Lower leg skin (tissue), 4 donors: ENCODE results near the gene ADAT3. TPM values are rescaled to one million over a fixed set of nuclear protein-coding genes. Genes with fewer than 3 reads are reported as not detected.

Experiments used
- DNase-seq, 2 donors: peaks; one replicate each; pipeline ENCODE4 v3.0.0-alpha.2; 2019; ENCODE audit warnings: low spot score in 2 of 2
- H3K4me3 ChIP-seq: fragments of 200-600 bp; sonication (generic); 2 replicates; pipeline ENCODE4 v1.5.1; 2017; ENCODE audit warnings: mild to moderate bottlenecking, low read depth; ENCODE audit not compliant: poor library complexity, severe bottlenecking
- POLR2A ChIP-seq, 2 donors: fragments of 450-650 bp; IDR thresholded peaks; one replicate each; pipeline ENCODE4 v1.6.1; 2016 to 2017; ENCODE audit warnings: antibody characterized with exemption in 2 of 2, mild to moderate bottlenecking in 1 of 2, moderate library complexity in 1 of 2
- WGBS, 2 donors: methylation state at CpG; one replicate each; pipeline ENCODE4 v1.1.5; 2018; 5-methylcytosine and 5-hydroxymethylcytosine counted together
- intact Hi-C: fragments of 100-400 bp; cut with DNase I; formaldehyde crosslinking; loops from one replicate; pipeline ENCODE4 v1.15.0; 2023; ENCODE audit warnings: low total_unique reads
- total RNA-seq, 4 donors: library from RNA; depleted of rRNA; stranded (reverse); fragments of >200 nt; gene quantifications; one replicate each; pipeline ENCODE4 v1.1.0, GENCODE V29; 2016
- TF ChIP-seq, protein P1 (sequence below), 3 donors: fragments of 450-650 bp; IDR thresholded peaks; one replicate each; pipeline ENCODE4 v1.5.1; 2016; ENCODE audit warnings: antibody characterized with exemption in 3 of 3, mild to moderate bottlenecking in 3 of 3, moderate library complexity in 2 of 3

Gene ADAT3
- total RNA-seq, 4 donors from 2014 or later: 20.1 to 27.3 (median 25.7) TPM

DNA sequence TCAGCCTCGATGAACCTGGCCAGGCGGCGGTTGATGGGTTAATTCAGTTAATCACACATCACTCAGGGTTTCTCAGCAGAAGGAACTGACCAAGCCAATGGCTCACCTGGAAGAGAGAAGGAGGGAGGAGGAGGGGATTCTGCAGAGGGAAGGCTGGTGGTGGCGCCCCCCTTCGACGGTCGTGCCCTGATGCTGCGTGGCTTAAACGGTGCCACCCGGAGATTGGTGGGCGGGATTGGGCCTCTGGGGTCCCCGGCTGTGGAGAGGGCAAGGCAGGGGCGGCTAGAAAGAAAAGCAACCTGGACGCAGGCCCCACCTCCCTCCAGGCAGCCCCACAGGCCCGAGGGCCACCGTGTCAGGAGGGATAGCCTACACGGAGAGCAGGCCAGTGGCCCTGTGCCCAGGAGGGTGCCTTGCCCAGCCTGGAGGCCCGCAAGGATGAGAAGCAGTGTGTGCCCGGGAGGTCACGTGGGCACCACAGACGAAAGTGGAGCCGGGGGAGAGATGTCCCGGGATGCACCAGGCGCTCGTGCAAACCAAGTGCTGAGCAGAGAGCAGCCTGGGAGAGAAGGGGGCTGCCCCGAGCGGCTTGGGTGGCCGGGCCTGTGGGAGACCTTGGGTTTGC, 51.8 kb downstream of the ADAT3 start:
- no peak for DNase-seq
- 77 to 80% methylated on average over 28 of the region's 28 CpGs for WGBS, 2 donors
- H3K4me3 ChIP-seq: no peak overlapping the region
- TF ChIP-seq, protein P1, sequence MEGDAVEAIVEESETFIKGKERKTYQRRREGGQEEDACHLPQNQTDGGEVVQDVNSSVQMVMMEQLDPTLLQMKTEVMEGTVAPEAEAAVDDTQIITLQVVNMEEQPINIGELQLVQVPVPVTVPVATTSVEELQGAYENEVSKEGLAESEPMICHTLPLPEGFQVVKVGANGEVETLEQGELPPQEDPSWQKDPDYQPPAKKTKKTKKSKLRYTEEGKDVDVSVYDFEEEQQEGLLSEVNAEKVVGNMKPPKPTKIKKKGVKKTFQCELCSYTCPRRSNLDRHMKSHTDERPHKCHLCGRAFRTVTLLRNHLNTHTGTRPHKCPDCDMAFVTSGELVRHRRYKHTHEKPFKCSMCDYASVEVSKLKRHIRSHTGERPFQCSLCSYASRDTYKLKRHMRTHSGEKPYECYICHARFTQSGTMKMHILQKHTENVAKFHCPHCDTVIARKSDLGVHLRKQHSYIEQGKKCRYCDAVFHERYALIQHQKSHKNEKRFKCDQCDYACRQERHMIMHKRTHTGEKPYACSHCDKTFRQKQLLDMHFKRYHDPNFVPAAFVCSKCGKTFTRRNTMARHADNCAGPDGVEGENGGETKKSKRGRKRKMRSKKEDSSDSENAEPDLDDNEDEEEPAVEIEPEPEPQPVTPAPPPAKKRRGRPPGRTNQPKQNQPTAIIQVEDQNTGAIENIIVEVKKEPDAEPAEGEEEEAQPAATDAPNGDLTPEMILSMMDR (IDR thresholded peaks at IDR 0.05): no peak
- TF ChIP-seq POLR2A (IDR thresholded peaks at IDR 0.05): no peak
- intact Hi-C loops: no loop called here

- intact Hi-C loops: no loop called here
- TF ChIP-seq, protein P1 (IDR thresholded peaks at IDR 0.05): no peak
- TF ChIP-seq POLR2A (IDR thresholded peaks at IDR 0.05): no peak
- no peak for DNase-seq
- 74 to 77% methylated on average over 24 to 37 of the region's 40 CpGs for WGBS, 2 donors
- H3K4me3 ChIP-seq: no peak overlapping the region
These were observed 52.5 kb downstream of the ADAT3 start for GRCh38 chr19:1957562-1958248.

GRCh38 chr19:1959928-1960589, 54.9 kb downstream of the ADAT3 start:
- TF ChIP-seq, protein P1 (IDR thresholded peaks at IDR 0.05): no peak
- no peak for TF ChIP-seq POLR2A (IDR thresholded peaks at IDR 0.05)
- no peak overlapping the region for H3K4me3 ChIP-seq
- no peak for DNase-seq
- 92 to 95% methylated on average over 32 of the region's 32 CpGs for WGBS, 2 donors
- intact Hi-C loops: no loop called here

DNA sequence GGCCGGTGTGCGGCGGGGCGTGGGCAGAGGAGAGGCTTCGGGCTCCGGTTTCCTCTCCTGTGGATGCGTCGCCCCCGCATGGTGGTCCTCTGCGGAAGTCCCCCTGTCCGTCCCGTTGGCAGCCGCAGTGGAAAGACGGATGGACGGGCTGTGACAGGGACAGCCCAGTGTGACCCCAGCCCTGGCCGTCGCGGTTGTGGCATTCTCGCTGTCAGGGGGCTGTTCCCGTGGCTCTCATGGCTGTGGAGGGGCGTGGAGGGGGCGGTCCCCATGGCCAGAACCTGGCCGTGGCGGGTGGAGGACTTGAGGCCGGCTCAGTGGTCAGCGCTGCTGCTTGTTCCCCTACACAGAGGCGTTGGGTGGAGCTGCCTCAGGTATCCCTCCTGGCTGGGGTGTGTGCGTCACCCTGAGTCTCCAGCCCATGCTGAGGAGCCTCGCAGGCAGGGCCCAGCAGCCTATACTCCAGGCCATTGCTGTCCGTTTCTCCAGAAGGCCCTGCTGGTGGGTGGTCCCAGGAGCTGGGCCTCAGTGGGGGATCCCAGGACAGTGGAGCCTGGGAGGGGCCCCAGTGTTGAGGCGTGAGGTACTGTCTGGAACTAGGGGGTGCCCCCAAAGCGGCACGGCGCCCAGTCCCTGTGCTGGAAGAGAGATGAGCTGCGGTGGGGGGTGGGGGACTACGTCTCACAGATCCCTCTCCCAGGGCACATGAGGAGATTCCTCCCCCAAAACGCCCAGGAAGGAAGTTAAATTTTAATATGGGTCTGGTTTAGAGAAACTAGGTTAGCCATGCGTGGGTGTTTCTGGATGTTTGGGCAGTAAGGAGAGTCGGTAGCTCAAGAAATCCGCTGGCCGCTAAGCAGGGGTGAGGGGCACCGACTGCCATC, 56.0 kb downstream of the ADAT3 start:
- H3K4me3 ChIP-seq: no peak overlapping the region
- TF ChIP-seq POLR2A (IDR thresholded peaks at IDR 0.05): no peak
- TF ChIP-seq, protein P1 (IDR thresholded peaks at IDR 0.05): no peak
- intact Hi-C loops: no loop called here
- WGBS, 2 donors: 87 to 92% methylated on average over 35 to 40 of the region's 42 CpGs
- DNase-seq: no peak

DNA sequence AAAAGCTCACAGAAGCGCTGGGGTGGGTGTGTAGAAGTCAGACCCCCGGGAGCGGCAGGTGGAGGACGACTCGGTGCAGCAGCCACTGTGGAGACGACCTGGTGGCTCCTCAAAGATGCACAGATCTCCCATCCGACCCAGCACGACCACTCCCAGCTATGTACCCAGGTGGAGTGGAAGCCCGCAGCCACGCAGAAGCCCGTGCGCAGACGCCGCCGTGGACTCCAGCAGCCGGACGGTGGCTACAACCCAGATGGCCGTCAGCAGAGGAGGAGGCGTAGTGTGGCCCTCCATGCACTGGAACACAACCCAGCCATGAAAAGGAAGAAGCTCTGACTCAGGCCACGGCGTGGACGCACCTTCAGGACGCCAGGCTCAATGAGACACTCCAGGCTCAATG, 57.5 kb downstream of the ADAT3 start:
- DNase-seq: no peak
- TF ChIP-seq, protein P1 (IDR thresholded peaks at IDR 0.05): no peak
- no peak for TF ChIP-seq POLR2A (IDR thresholded peaks at IDR 0.05)
- no peak overlapping the region for H3K4me3 ChIP-seq
- intact Hi-C loops: no loop called here
- WGBS, 2 donors: 93 to 95% methylated on average over 19 to 23 of the region's 23 CpGs
